Testis (tissue), 3 donors: ENCODE results near the gene TEX28. TPM values are rescaled to one million over a fixed set of nuclear protein-coding genes. Genes with fewer than 3 reads are reported as not detected.

Source experiments
- DNase-seq: peaks from one replicate; pipeline ENCODE4 v3.0.0-alpha.2; 2019
- H3K27ac ChIP-seq, 2 donors: fragments of 200-600 bp; sonication (generic); one replicate each; pipeline ENCODE4 v1.5.1; 2019
- H3K27me3 ChIP-seq: fragments of 200-600 bp; sonication (generic); one replicate; pipeline ENCODE4 v1.5.1; 2019
- H3K36me3 ChIP-seq: fragments of 200-600 bp; sonication (generic); one replicate; pipeline ENCODE4 v1.5.1; 2017; ENCODE audit warnings: low read depth; ENCODE audit errors: missing control alignments
- H3K4me1 ChIP-seq: fragments of 200-600 bp; sonication (generic); one replicate; pipeline ENCODE4 v1.5.1; 2019
- H3K4me3 ChIP-seq, 2 donors: fragments of 200-600 bp; sonication (generic); one replicate each; pipeline ENCODE4 v1.5.1; 2017 to 2019
- H3K9me3 ChIP-seq: fragments of 200-600 bp; sonication (generic); one replicate; pipeline ENCODE4 v1.5.1; 2017
- POLR2A ChIP-seq: fragments of 450-650 bp; IDR thresholded peaks from one replicate; pipeline ENCODE4 v1.6.1; 2017; ENCODE audit warnings: antibody characterized with exemption, mild to moderate bottlenecking, moderate library complexity
- WGBS, 2 donors: methylation state at CpG; one replicate each; pipeline ENCODE4 v1.1.5; 2018; 5-methylcytosine and 5-hydroxymethylcytosine counted together
- intact Hi-C: fragments of 100-400 bp; cut with DNase I; formaldehyde crosslinking; loops from one replicate; pipeline ENCODE4 v1.15.1; 2023; ENCODE audit warnings: low total_unique reads
- polyA plus RNA-seq: library from polyadenylated mRNA; stranded (reverse); fragments of 350-450 nt; fragmentation: Illumina TruSeq; extraction: RNeasy Lipid Tissue Mini Kit (QIAGEN cat#74804); gene quantifications from one replicate; pipeline ENCODE4 v1.2.3, GENCODE V29; 2014; ENCODE audit warnings: low read depth, low replicate concordance; ENCODE audit not compliant: insufficient read depth
- total RNA-seq, 2 donors: library from RNA; depleted of rRNA; stranded (reverse); fragments of >200 nt; gene quantifications; one replicate each; pipeline ENCODE4 v1.2.3, GENCODE V29; 2016
- TF ChIP-seq, protein P1 (sequence below), 3 experiments: fragments of 450-650 bp in 2 of 3; fragments of 200-600 bp in 1 of 3; sonication (generic) in 1 of 3; IDR thresholded peaks; one replicate each; pipeline ENCODE4 v1.5.1; 2016 to 2019; ENCODE audit warnings: antibody characterized with exemption in 3 of 3, mild to moderate bottlenecking in 2 of 3, moderate library complexity in 1 of 3

Gene TEX28
- total and polyA plus RNA-seq, 3 donors from 2014 or later, result 4.2 to 9.0 (median 6.4) TPM

DNA sequence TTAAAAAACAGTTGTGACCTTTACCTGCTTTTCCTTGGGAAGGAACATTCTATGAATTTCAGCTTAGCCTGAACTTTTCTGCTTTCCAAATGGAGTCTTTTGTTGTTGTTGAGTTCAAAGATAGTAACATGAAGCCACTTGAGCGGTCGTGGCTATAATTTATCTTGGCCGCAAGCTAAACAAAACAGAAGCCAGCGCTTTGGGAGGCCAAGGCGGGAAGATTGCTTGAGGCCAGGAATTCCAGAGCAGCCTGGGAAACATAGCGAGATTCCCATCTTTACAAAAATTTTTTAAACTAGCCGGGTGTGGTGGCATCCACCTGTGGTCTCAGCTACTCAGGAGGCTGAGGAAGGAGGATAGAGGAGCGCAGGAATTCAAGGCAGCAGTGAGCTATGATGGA lies 30.6 kb upstream of the TEX28 start:
- 58 to 65% methylated on average over 8 of the region's 8 CpGs for WGBS, 2 donors
- H3K27me3 ChIP-seq, result no peaks in the 10 kb centered on the region

DNA sequence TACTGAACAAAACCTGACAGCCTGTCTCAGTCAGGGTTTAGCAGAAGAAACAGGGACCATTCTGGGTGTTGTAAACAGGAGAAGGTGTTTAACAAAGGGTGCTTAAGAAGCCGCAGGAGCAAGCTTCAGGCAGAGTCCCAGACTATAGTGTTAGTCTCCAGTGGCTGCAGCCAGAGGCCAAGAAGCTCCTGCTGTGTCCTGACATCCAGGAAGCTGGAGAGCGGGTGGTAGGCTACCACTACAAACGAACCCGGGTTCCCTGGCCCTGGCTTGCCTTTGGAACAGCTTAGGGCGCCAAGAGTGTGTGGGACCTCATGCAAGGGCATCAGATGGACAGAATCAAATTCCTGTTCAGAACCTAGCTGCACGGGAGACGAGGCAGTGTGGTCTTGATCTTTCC lies 28.6 kb upstream of the TEX28 start:
- no peaks in the 10 kb centered on the region for H3K4me1 ChIP-seq

More for the DNA sequence above, 30.6 kb upstream of the TEX28 start:
- Histone ChIP-seq H3K4me1 (no peaks in the 10 kb centered on the region), H3K27ac (no peak overlapping the region), H3K4me3 (no peak overlapping the region), H3K9me3 (no peaks in the 10 kb centered on the region), H3K36me3 (no peaks in the 10 kb centered on the region)
- intact Hi-C loops, result no loop called here
- TF ChIP-seq POLR2A, result no peak
- TF ChIP-seq, protein P1, sequence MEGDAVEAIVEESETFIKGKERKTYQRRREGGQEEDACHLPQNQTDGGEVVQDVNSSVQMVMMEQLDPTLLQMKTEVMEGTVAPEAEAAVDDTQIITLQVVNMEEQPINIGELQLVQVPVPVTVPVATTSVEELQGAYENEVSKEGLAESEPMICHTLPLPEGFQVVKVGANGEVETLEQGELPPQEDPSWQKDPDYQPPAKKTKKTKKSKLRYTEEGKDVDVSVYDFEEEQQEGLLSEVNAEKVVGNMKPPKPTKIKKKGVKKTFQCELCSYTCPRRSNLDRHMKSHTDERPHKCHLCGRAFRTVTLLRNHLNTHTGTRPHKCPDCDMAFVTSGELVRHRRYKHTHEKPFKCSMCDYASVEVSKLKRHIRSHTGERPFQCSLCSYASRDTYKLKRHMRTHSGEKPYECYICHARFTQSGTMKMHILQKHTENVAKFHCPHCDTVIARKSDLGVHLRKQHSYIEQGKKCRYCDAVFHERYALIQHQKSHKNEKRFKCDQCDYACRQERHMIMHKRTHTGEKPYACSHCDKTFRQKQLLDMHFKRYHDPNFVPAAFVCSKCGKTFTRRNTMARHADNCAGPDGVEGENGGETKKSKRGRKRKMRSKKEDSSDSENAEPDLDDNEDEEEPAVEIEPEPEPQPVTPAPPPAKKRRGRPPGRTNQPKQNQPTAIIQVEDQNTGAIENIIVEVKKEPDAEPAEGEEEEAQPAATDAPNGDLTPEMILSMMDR (IDR thresholded peaks at IDR 0.05), result no peak
- no peak for DNase-seq

DNA sequence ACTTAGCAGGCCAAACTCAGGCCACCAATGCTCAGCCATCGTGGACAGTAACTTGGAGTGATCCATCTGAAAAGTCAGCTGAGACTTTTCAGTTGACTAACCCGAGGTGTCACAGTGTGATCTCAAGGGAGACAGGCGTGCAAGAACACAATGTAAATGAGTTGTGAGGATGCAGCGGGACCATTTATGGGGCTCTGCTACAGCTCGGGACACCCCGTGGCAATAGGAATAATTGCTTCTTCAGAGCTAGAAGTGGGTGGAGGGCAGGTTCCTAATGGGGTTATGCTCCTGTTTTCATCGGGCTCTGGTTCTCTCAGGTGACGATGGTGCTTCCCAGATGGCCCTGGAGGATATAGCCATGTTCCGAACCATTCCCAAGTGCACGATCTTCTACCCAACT lies 28.0 kb upstream of the TEX28 start:
- 80 to 89% methylated on average over 10 of the region's 10 CpGs for WGBS, 2 donors
- Histone ChIP-seq H3K27ac (no peak overlapping the region), H3K36me3 (no peaks in the 10 kb centered on the region), H3K4me1 (no peaks in the 10 kb centered on the region), H3K4me3 (no peak overlapping the region), H3K27me3 (no peaks in the 10 kb centered on the region), H3K9me3 (no peaks in the 10 kb centered on the region)
- TF ChIP-seq POLR2A, result no peak
- TF ChIP-seq, protein P1 (IDR thresholded peaks at IDR 0.05), result no peak
- DNase-seq, result no peak
- intact Hi-C loops, result no loop called here

More for the DNA sequence above, 28.6 kb upstream of the TEX28 start:
- TF ChIP-seq, protein P1 (IDR thresholded peaks at IDR 0.05), result no peak
- TF ChIP-seq POLR2A, result no peak
- H3K27ac ChIP-seq, result no peak overlapping the region
- no peaks in the 10 kb centered on the region for H3K27me3 ChIP-seq
- no peak overlapping the region for H3K4me3 ChIP-seq
- H3K9me3 ChIP-seq, result no peaks in the 10 kb centered on the region
- intact Hi-C loops, result no loop called here
- no peaks in the 10 kb centered on the region for H3K36me3 ChIP-seq
- 80 to 85% methylated on average over 4 to 7 of the region's 7 CpGs for WGBS, 2 donors
- DNase-seq, result no peak

DNA sequence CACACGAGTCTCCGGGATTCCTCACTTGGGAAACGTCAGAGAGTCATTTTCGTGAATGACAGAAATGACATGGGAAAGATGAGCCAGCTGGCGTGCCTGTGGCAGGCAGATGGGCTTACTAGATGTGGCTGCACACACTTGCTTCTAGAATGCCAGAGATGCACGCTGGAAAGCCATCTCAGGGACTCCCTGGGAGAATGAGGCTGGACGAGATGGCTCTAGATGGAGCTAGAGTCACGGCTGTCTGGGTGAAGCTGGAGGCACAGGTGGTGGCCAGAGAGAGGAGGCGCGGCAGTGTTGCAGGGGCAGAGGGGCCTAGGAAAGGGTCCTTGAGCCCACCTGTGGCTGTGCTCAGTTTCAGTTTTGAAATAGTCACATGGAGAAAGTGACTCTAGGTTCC lies 26.7 kb upstream of the TEX28 start:
- WGBS, 2 donors, result 83 to 91% methylated on average over 6 of the region's 10 CpGs
- Histone ChIP-seq H3K27me3 (no peaks in the 10 kb centered on the region), H3K36me3 (no peaks in the 10 kb centered on the region), H3K4me1 (no peaks in the 10 kb centered on the region), H3K4me3 (no peak overlapping the region), H3K9me3 (no peaks in the 10 kb centered on the region), H3K27ac (no peak overlapping the region)
- TF ChIP-seq, protein P1 (IDR thresholded peaks at IDR 0.05), result no peak
- TF ChIP-seq POLR2A, result no peak
- intact Hi-C loops, result no loop called here
- peak; percentile 27 for DNase-seq

DNA sequence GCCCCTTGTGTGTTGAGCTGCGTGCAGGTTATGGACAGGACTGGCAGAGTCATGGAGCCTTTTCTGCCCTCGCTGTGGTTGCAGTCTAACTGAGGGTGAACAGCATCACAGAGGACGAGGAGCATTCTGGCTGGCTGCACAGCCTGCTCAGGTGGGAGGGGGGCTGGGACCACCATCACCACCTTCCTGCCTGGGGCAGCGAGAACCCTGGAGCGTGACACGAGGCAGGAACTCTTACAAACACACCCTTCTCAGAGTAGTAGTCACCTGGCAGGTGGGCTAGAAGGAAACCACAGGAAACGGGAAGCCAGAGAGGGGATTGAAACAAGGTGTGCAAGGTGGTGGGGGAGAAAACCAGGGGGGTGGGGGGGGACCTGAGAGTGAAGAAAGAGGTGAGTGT lies 26.2 kb upstream of the TEX28 start:
- no peaks in the 10 kb centered on the region for H3K9me3 ChIP-seq
- no peaks in the 10 kb centered on the region for H3K4me1 ChIP-seq
- 77% methylated on average over 6 of the region's 7 CpGs; no CpG with 5 or more reads in 1 of the 2 donors for WGBS, 2 donors
- TF ChIP-seq, protein P1 (IDR thresholded peaks at IDR 0.05), result no peak
- TF ChIP-seq POLR2A, result no peak
- no peak overlapping the region for H3K4me3 ChIP-seq
- intact Hi-C loops, result no loop called here
- H3K27me3 ChIP-seq, result no peaks in the 10 kb centered on the region
- DNase-seq, result no peak
- no peak overlapping the region for H3K27ac ChIP-seq
- no peaks in the 10 kb centered on the region for H3K36me3 ChIP-seq
